K562 (cell line): ENCODE measurements around the gene SATB2. TPM values are rescaled to one million over a fixed set of nuclear protein-coding genes. Genes with fewer than 3 reads are reported as not detected.
A peak's percentile ranks its signal among the peaks of the same experiment; 100 is the strongest.

Experiments used
- ETV6 ChIP-seq, 3 experiments: fragments of 150-350 bp in 1 of 3; sonication (generic) in 1 of 3; formaldehyde crosslinking in 1 of 3; IDR thresholded peaks; 2 replicates each; pipeline versions ENCODE4 v1.6.1 to v1.8.0; 2014 to 2022; ENCODE audit warnings: borderline replicate concordance in 2 of 3, low read depth in 2 of 3, antibody characterized with exemption in 1 of 3, low read length in 1 of 3, mild to moderate bottlenecking in 1 of 3, missing genetic modification reagents in 1 of 3
- HMG20A ChIP-seq: fragments of 450-650 bp; formaldehyde crosslinking; conservative IDR thresholded peaks from 2 replicates; pipeline ENCODE4 v1.4.0; 2020; ENCODE audit warnings: mild to moderate bottlenecking, mixed read lengths
- KLF16 ChIP-seq: IDR thresholded peaks from 2 replicates; pipeline ENCODE4 v1.6.1; 2016; ENCODE audit warnings: antibody characterized with exemption
- MEIS2 ChIP-seq: fragments of 450-650 bp; IDR thresholded peaks from 2 replicates; pipeline ENCODE4 v1.6.1; 2014; ENCODE audit warnings: mild to moderate bottlenecking; ENCODE audit not compliant: partially characterized antibody
- NCOA2 ChIP-seq, 2 experiments: fragments of 450-650 bp; IDR thresholded peaks; 2 replicates each; pipeline ENCODE4 v1.6.1; 2018; ENCODE audit warnings: mild to moderate bottlenecking in 2 of 2, moderate library complexity in 1 of 2; ENCODE audit not compliant: partially characterized antibody in 2 of 2
- RBBP5 ChIP-seq: fragments of 200-600 bp; sonication (generic); IDR thresholded peaks from 2 replicates; pipeline ENCODE4 v1.6.1; 2012; ENCODE audit warnings: borderline replicate concordance, mild to moderate bottlenecking, low read length, control low read depth, inconsistent platforms; ENCODE audit not compliant: insufficient read depth, poor library complexity, severe bottlenecking
- RFX7 ChIP-seq: fragments of 250-450 bp; sonication (Bioruptor Pico); IDR thresholded peaks from 2 replicates; pipeline ENCODE4 v1.5.1; 2021; ENCODE audit warnings: mild to moderate bottlenecking
- TGIF2 ChIP-seq: sonication (generic); formaldehyde crosslinking; IDR thresholded peaks from 2 replicates; pipeline ENCODE4 v1.8.1; 2022; ENCODE audit warnings: mild to moderate bottlenecking, missing genetic modification reagents, moderate library complexity
- ZNF124 ChIP-seq: sonication (generic); formaldehyde crosslinking; IDR thresholded peaks from 2 replicates; pipeline ENCODE4 v1.8.1; 2022; ENCODE audit warnings: missing genetic modification reagents
- ZNF232 ChIP-seq: sonication (generic); formaldehyde crosslinking; IDR thresholded peaks from 2 replicates; pipeline ENCODE4 v1.8.0; 2022; ENCODE audit warnings: mild to moderate bottlenecking, missing genetic modification reagents
- ZNF583 ChIP-seq: fragments of 250-450 bp; sonication (Bioruptor Pico); IDR thresholded peaks from 2 replicates; pipeline ENCODE4 v1.4.0; 2020
- ZNF766 ChIP-seq: fragments of 200-800 bp; sonication (Bioruptor generic); conservative IDR thresholded peaks from 2 replicates; pipeline ENCODE4 v1.6.1; 2016; ENCODE audit warnings: missing genetic modification characterization, missing compliant biosample characterization
- ZSCAN32 ChIP-seq: fragments of 450-650 bp; formaldehyde crosslinking; IDR thresholded peaks from 2 replicates; pipeline ENCODE4 v1.4.0; 2020; ENCODE audit warnings: mild to moderate bottlenecking, moderate library complexity
- polyA plus RNA-seq, 8 experiments: library from polyadenylated mRNA; depleted of rRNA in 4 of 8; stranded (reverse) in 5 of 8; unstranded in 3 of 8; fragments of >200 nt; fragmentation: Nextera tagmentation in 2 of 8; fragmentation: Illumina TruSeq in 1 of 8; extraction: Ambion mirVana in 2 of 8; extraction: Trizol in 1 of 8; gene quantifications; 2 replicates each; pipeline versions ENCODE4 v1.2.1 to v1.2.3, GENCODE V29; 2011 to 2014; ENCODE audit warnings: inconsistent platforms in 1 of 8, missing spikeins in 1 of 8
- total RNA-seq, 7 experiments: library from RNA; depleted of rRNA in 6 of 7; stranded (reverse); fragments of >200 nt in 6 of 7; fragmentation: Illumina TruSeq in 2 of 7; extraction: Trizol in 2 of 7; gene quantifications; 2 replicates each; pipeline versions ENCODE4 v1.2.1 to v1.2.3, GENCODE V29; 2011 to 2021; ENCODE audit warnings: low replicate concordance in 1 of 7
- TF ChIP-seq, protein P1 (sequence below), 2 experiments: fragments of 250-450 bp in 1 of 2; fragments of 450-650 bp in 1 of 2; sonication (Bioruptor Pico) in 1 of 2; IDR thresholded peaks; 2 replicates each; pipeline versions ENCODE4 v1.6.1 to v1.8.0; 2016 to 2021; ENCODE audit warnings: mild to moderate bottlenecking in 2 of 2, moderate library complexity in 2 of 2, missing compliant biosample characterization in 1 of 2, missing genetic modification characterization in 1 of 2
- TF ChIP-seq, protein P2 (sequence below): fragments of 250-450 bp; sonication (Bioruptor Pico); IDR thresholded peaks from 2 replicates; pipeline ENCODE4 v1.6.1; 2021; ENCODE audit warnings: mild to moderate bottlenecking
- TF ChIP-seq, protein P3 (sequence below), 2 experiments: fragments of 450-650 bp; formaldehyde crosslinking in 1 of 2; IDR thresholded peaks; 2 replicates each; pipeline versions ENCODE4 v1.4.0 to v1.6.1; 2014 to 2020; ENCODE audit warnings: mild to moderate bottlenecking in 2 of 2, borderline replicate concordance in 1 of 2, low read depth in 1 of 2
- TF ChIP-seq, protein P4 (sequence below): fragments of 450-650 bp; conservative IDR thresholded peaks from 2 replicates; pipeline ENCODE4 v1.6.1; 2016; ENCODE audit warnings: missing genetic modification characterization, low read depth, mild to moderate bottlenecking, missing compliant biosample characterization, moderate library complexity

The SATB2 gene
- total and polyA plus RNA-seq, 9 of the 15 experiments (the other 6 are each of a cell fraction or from before 2014, with no cell fraction given), result 4.5 to 34.0 (median 15.1) TPM

DNA sequence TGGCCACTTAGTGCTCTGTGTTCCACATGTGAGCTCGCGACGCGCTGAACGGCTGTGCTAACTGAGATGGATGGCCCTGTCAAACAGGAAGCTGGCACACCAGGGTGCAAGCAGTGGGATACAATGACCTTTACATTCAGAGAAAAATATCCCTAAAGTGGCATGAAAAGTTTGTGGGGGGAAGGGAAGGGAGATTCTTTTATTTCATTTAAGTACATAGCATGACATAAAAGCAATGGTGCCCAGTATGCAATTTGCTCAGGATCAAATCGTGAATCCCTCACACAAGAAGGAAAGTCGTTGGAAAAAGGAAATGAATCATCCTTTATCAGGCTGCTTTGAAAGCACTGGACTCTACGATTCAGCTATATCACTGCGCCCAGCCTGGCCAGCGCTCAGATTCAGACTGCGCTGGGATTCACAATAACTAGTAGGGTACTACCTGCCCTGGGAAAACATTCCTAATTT, 26.0 kb downstream of the SATB2 start (continued):
- TF ChIP-seq, protein P1, sequence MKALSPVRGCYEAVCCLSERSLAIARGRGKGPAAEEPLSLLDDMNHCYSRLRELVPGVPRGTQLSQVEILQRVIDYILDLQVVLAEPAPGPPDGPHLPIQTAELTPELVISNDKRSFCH (CRISPR knock-in tag; IDR thresholded peaks at IDR 0.05), result no peak
- TF ChIP-seq, protein P1 (tag; IDR thresholded peaks at IDR 0.05), result 0 out of 2 replicates have a peak, but pooled peaks have one; percentile 28
- no peak for TF ChIP-seq ETV6 (IDR thresholded peaks at IDR 0.05; ENCODE audit: borderline replicate concordance in 1 of 2, low read depth in 2 of 2, low read length in 1 of 2)
- TF ChIP-seq ETV6 (CRISPR knock-in tag; IDR thresholded peaks at IDR 0.05; ENCODE audit: borderline replicate concordance), result no peak
- no peak for TF ChIP-seq TGIF2 (CRISPR knock-in tag)
- no peak for TF ChIP-seq HMG20A (CRISPR knock-in tag)
- 0 out of 2 replicates have a peak, but pooled peaks have one; percentile 20 for TF ChIP-seq KLF16
- TF ChIP-seq ZNF583, result no peak
- TF ChIP-seq, protein P2, sequence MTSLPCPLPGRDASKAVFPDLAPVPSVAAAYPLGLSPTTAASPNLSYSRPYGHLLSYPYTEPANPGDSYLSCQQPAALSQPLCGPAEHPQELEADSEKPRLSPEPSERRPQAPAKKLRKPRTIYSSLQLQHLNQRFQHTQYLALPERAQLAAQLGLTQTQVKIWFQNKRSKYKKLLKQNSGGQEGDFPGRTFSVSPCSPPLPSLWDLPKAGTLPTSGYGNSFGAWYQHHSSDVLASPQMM, result no peak
- TF ChIP-seq, protein P3, sequence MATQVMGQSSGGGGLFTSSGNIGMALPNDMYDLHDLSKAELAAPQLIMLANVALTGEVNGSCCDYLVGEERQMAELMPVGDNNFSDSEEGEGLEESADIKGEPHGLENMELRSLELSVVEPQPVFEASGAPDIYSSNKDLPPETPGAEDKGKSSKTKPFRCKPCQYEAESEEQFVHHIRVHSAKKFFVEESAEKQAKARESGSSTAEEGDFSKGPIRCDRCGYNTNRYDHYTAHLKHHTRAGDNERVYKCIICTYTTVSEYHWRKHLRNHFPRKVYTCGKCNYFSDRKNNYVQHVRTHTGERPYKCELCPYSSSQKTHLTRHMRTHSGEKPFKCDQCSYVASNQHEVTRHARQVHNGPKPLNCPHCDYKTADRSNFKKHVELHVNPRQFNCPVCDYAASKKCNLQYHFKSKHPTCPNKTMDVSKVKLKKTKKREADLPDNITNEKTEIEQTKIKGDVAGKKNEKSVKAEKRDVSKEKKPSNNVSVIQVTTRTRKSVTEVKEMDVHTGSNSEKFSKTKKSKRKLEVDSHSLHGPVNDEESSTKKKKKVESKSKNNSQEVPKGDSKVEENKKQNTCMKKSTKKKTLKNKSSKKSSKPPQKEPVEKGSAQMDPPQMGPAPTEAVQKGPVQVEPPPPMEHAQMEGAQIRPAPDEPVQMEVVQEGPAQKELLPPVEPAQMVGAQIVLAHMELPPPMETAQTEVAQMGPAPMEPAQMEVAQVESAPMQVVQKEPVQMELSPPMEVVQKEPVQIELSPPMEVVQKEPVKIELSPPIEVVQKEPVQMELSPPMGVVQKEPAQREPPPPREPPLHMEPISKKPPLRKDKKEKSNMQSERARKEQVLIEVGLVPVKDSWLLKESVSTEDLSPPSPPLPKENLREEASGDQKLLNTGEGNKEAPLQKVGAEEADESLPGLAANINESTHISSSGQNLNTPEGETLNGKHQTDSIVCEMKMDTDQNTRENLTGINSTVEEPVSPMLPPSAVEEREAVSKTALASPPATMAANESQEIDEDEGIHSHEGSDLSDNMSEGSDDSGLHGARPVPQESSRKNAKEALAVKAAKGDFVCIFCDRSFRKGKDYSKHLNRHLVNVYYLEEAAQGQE (IDR thresholded peaks at IDR 0.05; ENCODE audit: borderline replicate concordance), result no peak
- TF ChIP-seq, protein P3 (CRISPR knock-in tag; IDR thresholded peaks at IDR 0.05; ENCODE audit: low read depth), result no peak
- peak; percentile 57 for TF ChIP-seq MEIS2
- TF ChIP-seq, protein P4, sequence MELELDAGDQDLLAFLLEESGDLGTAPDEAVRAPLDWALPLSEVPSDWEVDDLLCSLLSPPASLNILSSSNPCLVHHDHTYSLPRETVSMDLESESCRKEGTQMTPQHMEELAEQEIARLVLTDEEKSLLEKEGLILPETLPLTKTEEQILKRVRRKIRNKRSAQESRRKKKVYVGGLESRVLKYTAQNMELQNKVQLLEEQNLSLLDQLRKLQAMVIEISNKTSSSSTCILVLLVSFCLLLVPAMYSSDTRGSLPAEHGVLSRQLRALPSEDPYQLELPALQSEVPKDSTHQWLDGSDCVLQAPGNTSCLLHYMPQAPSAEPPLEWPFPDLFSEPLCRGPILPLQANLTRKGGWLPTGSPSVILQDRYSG (tag), result no peak
- no peak for TF ChIP-seq RFX7 (CRISPR knock-in tag)
- TF ChIP-seq NCOA2 (IDR thresholded peaks at IDR 0.05; ENCODE audit: partially characterized antibody in 2 of 2), result no peak
- TF ChIP-seq ZNF124 (CRISPR knock-in tag), result no peak
- TF ChIP-seq RBBP5, result no peak
- no peak for TF ChIP-seq ZNF766 (CRISPR knock-in tag)
- TF ChIP-seq ZSCAN32 (CRISPR knock-in tag), result no peak
- no peak for TF ChIP-seq ZNF232
